ENCODE data around the gene SYT5. TPM values are rescaled to one million over a fixed set of nuclear protein-coding genes. Genes with fewer than 3 reads are reported as not detected.

Gene SYT5
- total and polyA plus RNA-seq, 2 of the 13 experiments (the other 11 are each of a cell fraction or from before 2014, with no cell fraction given) = not detected

DNA sequence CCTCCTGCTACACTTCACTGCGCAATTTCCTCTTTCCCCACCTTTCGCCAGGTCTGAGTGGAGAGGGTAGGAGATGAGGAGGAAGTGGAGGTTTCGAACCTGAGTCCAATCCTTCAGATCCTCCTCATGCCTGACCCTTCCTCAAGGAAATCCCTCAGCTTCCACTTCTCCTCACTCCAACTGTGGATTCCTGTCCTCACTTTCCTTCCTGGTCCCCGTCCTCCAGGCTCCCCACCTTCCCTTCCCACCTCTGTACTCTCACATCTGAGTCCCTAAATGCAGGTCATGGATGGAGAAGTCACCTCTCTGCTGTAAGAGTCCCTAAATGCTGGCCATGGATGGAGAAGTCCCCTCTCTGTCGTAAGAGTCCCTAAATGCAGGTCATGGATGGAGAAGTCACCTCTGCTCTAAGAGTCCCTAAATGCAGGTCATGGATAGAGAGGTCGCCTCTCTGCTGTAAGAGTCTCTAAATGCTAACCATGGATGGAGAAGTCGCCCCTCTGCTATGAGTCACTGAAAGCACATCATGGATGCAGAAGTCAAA, 45.4 kb upstream of the SYT5 start (continued):
- TF ChIP-seq, protein P1, sequence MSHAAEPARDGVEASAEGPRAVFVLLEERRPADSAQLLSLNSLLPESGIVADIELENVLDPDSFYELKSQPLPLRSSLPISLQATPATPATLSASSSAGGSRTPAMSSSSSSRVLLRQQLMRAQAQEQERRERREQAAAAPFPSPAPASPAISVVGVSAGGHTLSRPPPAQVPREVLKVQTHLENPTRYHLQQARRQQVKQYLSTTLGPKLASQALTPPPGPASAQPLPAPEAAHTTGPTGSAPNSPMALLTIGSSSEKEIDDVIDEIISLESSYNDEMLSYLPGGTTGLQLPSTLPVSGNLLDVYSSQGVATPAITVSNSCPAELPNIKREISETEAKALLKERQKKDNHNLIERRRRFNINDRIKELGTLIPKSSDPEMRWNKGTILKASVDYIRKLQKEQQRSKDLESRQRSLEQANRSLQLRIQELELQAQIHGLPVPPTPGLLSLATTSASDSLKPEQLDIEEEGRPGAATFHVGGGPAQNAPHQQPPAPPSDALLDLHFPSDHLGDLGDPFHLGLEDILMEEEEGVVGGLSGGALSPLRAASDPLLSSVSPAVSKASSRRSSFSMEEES (CRISPR knock-in tag; IDR thresholded peaks at IDR 0.05) = no peak
- TF ChIP-seq, protein P2, sequence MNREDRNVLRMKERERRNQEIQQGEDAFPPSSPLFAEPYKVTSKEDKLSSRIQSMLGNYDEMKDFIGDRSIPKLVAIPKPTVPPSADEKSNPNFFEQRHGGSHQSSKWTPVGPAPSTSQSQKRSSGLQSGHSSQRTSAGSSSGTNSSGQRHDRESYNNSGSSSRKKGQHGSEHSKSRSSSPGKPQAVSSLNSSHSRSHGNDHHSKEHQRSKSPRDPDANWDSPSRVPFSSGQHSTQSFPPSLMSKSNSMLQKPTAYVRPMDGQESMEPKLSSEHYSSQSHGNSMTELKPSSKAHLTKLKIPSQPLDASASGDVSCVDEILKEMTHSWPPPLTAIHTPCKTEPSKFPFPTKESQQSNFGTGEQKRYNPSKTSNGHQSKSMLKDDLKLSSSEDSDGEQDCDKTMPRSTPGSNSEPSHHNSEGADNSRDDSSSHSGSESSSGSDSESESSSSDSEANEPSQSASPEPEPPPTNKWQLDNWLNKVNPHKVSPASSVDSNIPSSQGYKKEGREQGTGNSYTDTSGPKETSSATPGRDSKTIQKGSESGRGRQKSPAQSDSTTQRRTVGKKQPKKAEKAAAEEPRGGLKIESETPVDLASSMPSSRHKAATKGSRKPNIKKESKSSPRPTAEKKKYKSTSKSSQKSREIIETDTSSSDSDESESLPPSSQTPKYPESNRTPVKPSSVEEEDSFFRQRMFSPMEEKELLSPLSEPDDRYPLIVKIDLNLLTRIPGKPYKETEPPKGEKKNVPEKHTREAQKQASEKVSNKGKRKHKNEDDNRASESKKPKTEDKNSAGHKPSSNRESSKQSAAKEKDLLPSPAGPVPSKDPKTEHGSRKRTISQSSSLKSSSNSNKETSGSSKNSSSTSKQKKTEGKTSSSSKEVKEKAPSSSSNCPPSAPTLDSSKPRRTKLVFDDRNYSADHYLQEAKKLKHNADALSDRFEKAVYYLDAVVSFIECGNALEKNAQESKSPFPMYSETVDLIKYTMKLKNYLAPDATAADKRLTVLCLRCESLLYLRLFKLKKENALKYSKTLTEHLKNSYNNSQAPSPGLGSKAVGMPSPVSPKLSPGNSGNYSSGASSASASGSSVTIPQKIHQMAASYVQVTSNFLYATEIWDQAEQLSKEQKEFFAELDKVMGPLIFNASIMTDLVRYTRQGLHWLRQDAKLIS (CRISPR knock-in tag; IDR thresholded peaks at IDR 0.05) = no peak
- TF ChIP-seq ZNF446 (CRISPR knock-in tag; IDR thresholded peaks at IDR 0.05) (0 out of 2 replicates have a peak, but pooled peaks have one; percentile 14), LCORL (IDR thresholded peaks at IDR 0.05) (no peak), LCORL (CRISPR knock-in tag; IDR thresholded peaks at IDR 0.05) (no peak), ZNF224 (CRISPR knock-in tag; IDR thresholded peaks at IDR 0.05) (no peak), ZSCAN9 (CRISPR knock-in tag; IDR thresholded peaks at IDR 0.05; ENCODE audit: borderline replicate concordance) (no peak), FOXM1 (CRISPR knock-in tag; IDR thresholded peaks at IDR 0.05) (no peak), HOXA5 (CRISPR knock-in tag; IDR thresholded peaks at IDR 0.05) (no peak), TEAD3 (CRISPR knock-in tag; optimal IDR thresholded peaks at IDR 0.05; ENCODE audit: borderline replicate concordance) (no peak), ZNF432 (CRISPR knock-in tag; IDR thresholded peaks at IDR 0.05; ENCODE audit: borderline replicate concordance) (no peak), KLF9 (CRISPR knock-in tag; IDR thresholded peaks at IDR 0.05; ENCODE audit: low read depth) (no peak), ZC3H13 (CRISPR knock-in tag; IDR thresholded peaks at IDR 0.05) (peak; percentile 37; the same call in 1 of the 2 replicates)
- TF ChIP-seq, protein P3, sequence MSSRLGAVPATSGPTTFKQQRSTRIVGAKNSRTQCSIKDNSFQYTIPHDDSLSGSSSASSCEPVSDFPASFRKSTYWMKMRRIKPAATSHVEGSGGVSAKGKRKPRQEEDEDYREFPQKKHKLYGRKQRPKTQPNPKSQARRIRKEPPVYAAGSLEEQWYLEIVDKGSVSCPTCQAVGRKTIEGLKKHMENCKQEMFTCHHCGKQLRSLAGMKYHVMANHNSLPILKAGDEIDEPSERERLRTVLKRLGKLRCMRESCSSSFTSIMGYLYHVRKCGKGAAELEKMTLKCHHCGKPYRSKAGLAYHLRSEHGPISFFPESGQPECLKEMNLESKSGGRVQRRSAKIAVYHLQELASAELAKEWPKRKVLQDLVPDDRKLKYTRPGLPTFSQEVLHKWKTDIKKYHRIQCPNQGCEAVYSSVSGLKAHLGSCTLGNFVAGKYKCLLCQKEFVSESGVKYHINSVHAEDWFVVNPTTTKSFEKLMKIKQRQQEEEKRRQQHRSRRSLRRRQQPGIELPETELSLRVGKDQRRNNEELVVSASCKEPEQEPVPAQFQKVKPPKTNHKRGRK (CRISPR knock-in tag; IDR thresholded peaks at IDR 0.05) = no peak
- TF ChIP-seq, protein P4, sequence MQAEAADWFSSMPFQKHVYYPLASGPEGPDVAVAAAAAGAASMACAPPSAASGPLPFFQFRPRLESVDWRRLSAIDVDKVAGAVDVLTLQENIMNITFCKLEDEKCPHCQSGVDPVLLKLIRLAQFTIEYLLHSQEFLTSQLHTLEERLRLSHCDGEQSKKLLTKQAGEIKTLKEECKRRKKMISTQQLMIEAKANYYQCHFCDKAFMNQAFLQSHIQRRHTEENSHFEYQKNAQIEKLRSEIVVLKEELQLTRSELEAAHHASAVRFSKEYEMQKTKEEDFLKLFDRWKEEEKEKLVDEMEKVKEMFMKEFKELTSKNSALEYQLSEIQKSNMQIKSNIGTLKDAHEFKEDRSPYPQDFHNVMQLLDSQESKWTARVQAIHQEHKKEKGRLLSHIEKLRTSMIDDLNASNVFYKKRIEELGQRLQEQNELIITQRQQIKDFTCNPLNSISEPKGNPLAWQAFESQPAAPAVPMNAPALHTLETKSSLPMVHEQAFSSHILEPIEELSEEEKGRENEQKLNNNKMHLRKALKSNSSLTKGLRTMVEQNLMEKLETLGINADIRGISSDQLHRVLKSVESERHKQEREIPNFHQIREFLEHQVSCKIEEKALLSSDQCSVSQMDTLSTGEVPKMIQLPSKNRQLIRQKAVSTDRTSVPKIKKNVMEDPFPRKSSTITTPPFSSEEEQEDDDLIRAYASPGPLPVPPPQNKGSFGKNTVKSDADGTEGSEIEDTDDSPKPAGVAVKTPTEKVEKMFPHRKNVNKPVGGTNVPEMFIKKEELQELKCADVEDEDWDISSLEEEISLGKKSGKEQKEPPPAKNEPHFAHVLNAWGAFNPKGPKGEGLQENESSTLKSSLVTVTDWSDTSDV (CRISPR knock-in tag; IDR thresholded peaks at IDR 0.05) = no peak
- TF ChIP-seq, protein P5, sequence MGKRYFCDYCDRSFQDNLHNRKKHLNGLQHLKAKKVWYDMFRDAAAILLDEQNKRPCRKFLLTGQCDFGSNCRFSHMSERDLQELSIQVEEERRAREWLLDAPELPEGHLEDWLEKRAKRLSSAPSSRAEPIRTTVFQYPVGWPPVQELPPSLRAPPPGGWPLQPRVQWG (CRISPR knock-in tag; IDR thresholded peaks at IDR 0.05; ENCODE audit: borderline replicate concordance, low read depth) = no peak
